Loucy (cell line): Measurements from ENCODE around the gene CLCNKA.

ENCODE experiments used
- H2AFZ ChIP-seq: fragments of 200-600 bp; sonication (generic); 2 replicates; pipeline ENCODE4 v1.6.0; 2016; ENCODE audit warnings: antibody characterized with exemption, mild to moderate bottlenecking, low read length, moderate library complexity
- H3F3A ChIP-seq: fragments of 200-600 bp; 2 replicates; pipeline ENCODE4 v1.6.0; 2016; ENCODE audit warnings: antibody characterized with exemption, low read depth, mild to moderate bottlenecking
- H3K27me3 ChIP-seq: fragments of 200-600 bp; sonication (generic); 2 replicates; pipeline ENCODE4 v1.6.1; 2014; ENCODE audit warnings: low read length, mild to moderate bottlenecking; ENCODE audit not compliant: insufficient read depth, poor library complexity, severe bottlenecking
- H3K36me3 ChIP-seq: fragments of 200-600 bp; sonication (generic); 2 replicates; pipeline ENCODE4 v1.6.1; 2016; ENCODE audit warnings: low read length; ENCODE audit not compliant: insufficient read depth
- H3K4me1 ChIP-seq: fragments of 200-600 bp; sonication (generic); 2 replicates; pipeline ENCODE4 v1.5.1; 2014; ENCODE audit warnings: low read length, mild to moderate bottlenecking; ENCODE audit not compliant: insufficient read depth, poor library complexity, severe bottlenecking
- H3K4me2 ChIP-seq: fragments of 200-600 bp; sonication (generic); 2 replicates; pipeline ENCODE4 v1.6.0; 2014; ENCODE audit warnings: antibody characterized with exemption, low read length, low read depth, mild to moderate bottlenecking; ENCODE audit not compliant: poor library complexity, severe bottlenecking
- H3K4me3 ChIP-seq: fragments of 200-600 bp; sonication (generic); 2 replicates; pipeline ENCODE4 v1.5.1; 2014; ENCODE audit warnings: low read length, mild to moderate bottlenecking, mixed read lengths; ENCODE audit not compliant: poor library complexity, severe bottlenecking
- H3K79me2 ChIP-seq: fragments of 200-600 bp; sonication (generic); 2 replicates; pipeline ENCODE4 v1.6.1; 2014; ENCODE audit warnings: low read length; ENCODE audit not compliant: insufficient read depth
- H3K9ac ChIP-seq: fragments of 200-600 bp; sonication (generic); 2 replicates; pipeline ENCODE4 v1.6.0; 2014; ENCODE audit warnings: mild to moderate bottlenecking, low read depth, low read length, moderate library complexity; ENCODE audit not compliant: poor library complexity, severe bottlenecking
- H3K9me2 ChIP-seq: fragments of 200-600 bp; sonication (generic); replicated peaks from 2 replicates; pipeline ENCODE4 v1.6.1; 2016; ENCODE audit warnings: low read depth, low read length, mixed read lengths
- H3K9me3 ChIP-seq: fragments of 200-600 bp; sonication (generic); 2 replicates; pipeline ENCODE4 v1.6.1; 2014; ENCODE audit warnings: mild to moderate bottlenecking, antibody characterized with exemption, low read length, low read depth; ENCODE audit not compliant: insufficient read depth
- H4K20me1 ChIP-seq: fragments of 200-600 bp; sonication (generic); 2 replicates; pipeline ENCODE4 v1.6.0; 2014; ENCODE audit warnings: antibody characterized with exemption, low read length, mild to moderate bottlenecking; ENCODE audit not compliant: insufficient read depth, poor library complexity, severe bottlenecking
- CTCF ChIP-seq: fragments of 200-600 bp; sonication (generic); conservative IDR thresholded peaks from 2 replicates; pipeline ENCODE4 v1.5.1; 2014; ENCODE audit warnings: mild to moderate bottlenecking, antibody characterized with exemption, low read length
- EZH2phosphoT487 ChIP-seq: fragments of 200-600 bp; IDR thresholded peaks from 2 replicates; pipeline ENCODE4 v1.6.1; 2018; ENCODE audit warnings: antibody characterized with exemption, mild to moderate bottlenecking, moderate library complexity, borderline replicate concordance

CLCNKA gene

GRCh38 chr1:16063226-16063829 lies 41.5 kb downstream of the CLCNKA start:
- H2AFZ ChIP-seq, result no peak overlapping the region
- H3K36me3 ChIP-seq, result no peaks in the 10 kb centered on the region
- no peak overlapping the region for H3K9ac ChIP-seq
- no peaks in the 10 kb centered on the region for H3F3A ChIP-seq
- TF ChIP-seq CTCF, result no peak
- TF ChIP-seq EZH2phosphoT487, result no peak
- H3K79me2 ChIP-seq, result no peaks in the 10 kb centered on the region
- H3K4me1 ChIP-seq, result no peaks in the 10 kb centered on the region
- no peak overlapping the region for H3K4me2 ChIP-seq
- H3K9me3 ChIP-seq, result no peaks in the 10 kb centered on the region
- H3K27me3 ChIP-seq, result no peaks in the 10 kb centered on the region
- H4K20me1 ChIP-seq, result no peaks in the 10 kb centered on the region
- no peaks in the 10 kb centered on the region for H3K9me2 ChIP-seq
- no peak overlapping the region for H3K4me3 ChIP-seq

- Histone ChIP-seq H3K36me3 (no peaks in the 10 kb centered on the region), H3K9me3 (no peaks in the 10 kb centered on the region), H3K4me2 (no peak overlapping the region), H3K9me2 (no peaks in the 10 kb centered on the region), H4K20me1 (no peaks in the 10 kb centered on the region), H3K27me3 (no peaks in the 10 kb centered on the region), H3F3A (no peaks in the 10 kb centered on the region), H3K4me1 (no peaks in the 10 kb centered on the region), H2AFZ (no peak overlapping the region), H3K79me2 (no peaks in the 10 kb centered on the region), H3K9ac (no peak overlapping the region), H3K4me3 (no peak overlapping the region)
- TF ChIP-seq CTCF (no peak), EZH2phosphoT487 (no peak)
These were observed 42.1 kb downstream of the CLCNKA start for GRCh38 chr1:16063921-16064320.

- H4K20me1 ChIP-seq, result no peaks in the 10 kb centered on the region
- no peak overlapping the region for H3K9ac ChIP-seq
- H3K27me3 ChIP-seq, result no peaks in the 10 kb centered on the region
- no peak overlapping the region for H3K4me3 ChIP-seq
- H3K4me1 ChIP-seq, result no peaks in the 10 kb centered on the region
- no peaks in the 10 kb centered on the region for H3F3A ChIP-seq
- TF ChIP-seq EZH2phosphoT487, result no peak
- TF ChIP-seq CTCF, result no peak
- no peaks in the 10 kb centered on the region for H3K79me2 ChIP-seq
- no peak overlapping the region for H2AFZ ChIP-seq
- H3K4me2 ChIP-seq, result no peak overlapping the region
- H3K36me3 ChIP-seq, result no peaks in the 10 kb centered on the region
- H3K9me2 ChIP-seq, result no peaks in the 10 kb centered on the region
- no peaks in the 10 kb centered on the region for H3K9me3 ChIP-seq
These were observed 42.9 kb downstream of the CLCNKA start for GRCh38 chr1:16064536-16065268.
